ENCODE measurements around the gene CD6. TPM values are rescaled to one million over a fixed set of nuclear protein-coding genes. Genes with fewer than 3 reads are reported as not detected.
"Not testable (repeated sequence)": the region's sequence is repeated elsewhere in the genome, so short reads cannot be mapped to it uniquely, and the experiment has no call there.

CD6 gene
- polyA plus RNA-seq, 3 donors from 2014 or later = 17.3 to 47.3 (median 19.1) TPM

DNA sequence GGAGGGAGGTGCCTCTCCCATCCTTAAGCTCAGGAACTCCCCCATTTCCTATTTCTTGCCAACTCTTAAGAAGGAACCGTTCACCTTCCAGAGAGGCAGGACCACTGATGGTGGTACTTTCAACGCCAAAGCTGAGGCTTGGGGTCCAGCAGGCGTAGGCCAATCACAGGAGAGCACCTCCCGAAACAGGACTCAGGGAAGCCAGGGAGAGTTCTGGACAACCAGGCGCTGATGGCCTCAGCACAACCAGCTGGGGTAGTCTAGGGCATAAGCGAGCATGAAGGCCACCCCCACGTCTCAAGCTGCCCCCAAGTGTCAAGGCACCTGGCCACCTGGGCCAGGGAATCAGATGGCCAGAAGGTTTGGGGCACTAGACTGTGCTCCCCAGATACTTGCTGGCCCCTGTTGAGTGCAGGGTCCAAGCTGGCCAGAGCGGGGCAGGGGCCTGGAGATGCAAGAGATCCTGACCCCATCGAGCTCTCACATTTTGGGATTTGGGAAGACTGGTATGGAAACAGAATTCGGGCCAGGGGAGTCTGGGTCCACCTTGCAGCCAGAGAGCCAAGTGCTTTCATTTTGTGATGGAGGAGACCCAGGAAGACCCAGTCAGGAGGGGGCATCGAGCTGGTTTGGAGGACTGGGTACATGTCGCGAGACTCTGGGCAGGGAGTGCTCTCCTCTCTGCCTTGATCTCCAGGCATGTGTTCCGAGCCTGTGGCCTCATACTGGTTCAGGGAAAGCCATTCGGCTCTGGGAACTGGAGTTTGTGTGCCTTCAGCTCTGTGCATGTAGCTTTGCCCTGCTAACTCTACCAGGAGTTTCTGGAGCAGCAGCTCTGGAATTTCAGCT, 926 bp downstream of the CD6 start:
- peak overlapping the region; percentile 78 to 94 (median 82) for H3K27ac Mint-ChIP-seq
- H3K4me1 Mint-ChIP-seq = peaks cover 55 to 68% of the 10 kb centered on the region in 2 donors
- H3K27me3 Mint-ChIP-seq (ENCODE audit: low read depth in 3 of 3) = peaks cover 2 to 3% (median 2%) of the 10 kb centered on the region in 3 donors
- H3K9me3 Mint-ChIP-seq = no peaks in the 10 kb centered on the region
- peak overlapping the region; percentile 85 to 95 (median 87) for H3K4me3 Mint-ChIP-seq
- peaks cover 0 to 8% (median 0%) of the 10 kb centered on the region in 3 donors for H3K36me3 Mint-ChIP-seq
- DNase-seq = no peak

DNA sequence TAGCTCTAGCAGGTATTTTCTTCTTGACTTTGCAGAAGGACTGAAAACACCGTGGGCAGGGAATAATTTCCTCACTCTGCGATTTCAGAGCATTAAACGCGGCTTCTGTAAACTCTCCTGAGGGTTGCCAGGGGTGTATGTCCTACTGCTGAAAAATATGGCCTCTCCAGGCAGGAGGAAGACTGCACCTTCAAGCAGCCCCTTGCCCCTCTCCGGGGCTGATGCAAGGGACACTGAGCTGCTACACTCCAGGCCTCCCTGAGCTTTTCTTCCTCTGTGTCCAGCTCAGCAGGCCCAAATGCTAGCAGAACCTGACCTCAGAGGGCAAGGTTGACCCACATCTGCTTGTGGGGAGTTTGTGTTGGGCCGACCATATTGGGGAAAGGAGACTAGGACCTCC, 2.2 kb downstream of the CD6 start:
- Mint-ChIP-seq H3K27me3 (ENCODE audit: low read depth in 3 of 3) (peaks cover 0 to 3% (median 0%) of the 10 kb centered on the region in 3 donors), H3K36me3 (peaks cover 0 to 7% (median 0%) of the 10 kb centered on the region in 3 donors), H3K27ac (peak overlapping the region in 4 of 6 donors; percentile 21 to 78 (median 72)), H3K9me3 (no peaks in the 10 kb centered on the region), H3K4me1 (peaks cover 67 to 81% of the 10 kb centered on the region in 2 donors), H3K4me3 (peak overlapping the region; percentile 46 to 95 (median 85))
- DNase-seq = no peak

DNA sequence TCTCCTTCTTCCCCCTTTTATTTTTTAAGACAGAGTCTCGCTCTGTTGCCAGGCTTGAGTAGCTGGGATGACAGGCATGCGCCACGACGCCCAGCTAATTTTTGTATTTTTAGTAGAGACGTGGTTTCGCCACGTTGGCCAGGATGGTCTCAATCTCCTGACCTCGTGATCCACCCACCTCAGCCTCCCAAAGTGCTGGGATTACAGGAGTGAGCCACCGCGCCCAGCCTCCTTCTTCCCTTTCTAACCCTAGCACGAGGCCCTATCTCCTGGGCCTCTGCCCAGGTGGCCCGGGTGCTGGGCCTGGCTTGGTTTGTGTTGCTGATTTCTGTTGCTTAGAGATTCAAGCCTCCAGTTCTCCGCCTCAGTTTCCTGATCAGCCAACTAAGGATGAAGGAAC, 2.8 kb downstream of the CD6 start:
- not testable (repeated sequence) for DNase-seq; H3K9me3 Mint-ChIP-seq; H3K27me3 Mint-ChIP-seq (ENCODE audit: low read depth in 3 of 3); H3K36me3 Mint-ChIP-seq
- Mint-ChIP-seq H3K4me3 (peak overlapping the region in 4 of 5 donors; percentile 17 to 95 (median 63)), H3K4me1 (peaks cover 74 to 87% of the 10 kb centered on the region in 2 donors), H3K27ac (peak overlapping the region in 4 of 6 donors; percentile 10 to 83 (median 68))

DNA sequence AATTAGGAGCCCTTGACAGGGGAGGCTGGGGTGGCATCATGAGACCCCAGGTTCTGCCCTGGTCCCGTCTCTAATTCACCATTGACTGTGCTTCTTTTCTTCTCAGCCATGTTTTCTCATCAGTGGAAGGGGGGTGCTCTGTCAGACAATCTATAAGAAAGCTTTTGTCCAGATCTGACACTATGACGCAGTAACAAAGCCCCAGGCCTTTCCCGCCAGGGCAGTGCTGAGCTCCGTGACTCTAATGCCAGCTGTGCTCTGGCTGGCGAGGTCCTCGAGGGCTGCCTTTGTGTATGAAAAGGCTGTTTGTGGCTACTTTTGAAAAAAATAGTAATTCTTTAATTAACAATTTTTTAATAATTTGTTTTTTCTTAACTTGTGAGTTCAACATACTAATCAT, 3.2 kb downstream of the CD6 start:
- Mint-ChIP-seq H3K27ac (peak overlapping the region in 5 of 6 donors; percentile 10 to 83 (median 57)), H3K4me1 (peaks cover 78 to 91% of the 10 kb centered on the region in 2 donors), H3K9me3 (no peaks in the 10 kb centered on the region), H3K36me3 (peaks cover 0 to 7% (median 0%) of the 10 kb centered on the region in 3 donors), H3K4me3 (peak overlapping the region in 4 of 5 donors; percentile 17 to 95 (median 63)), H3K27me3 (ENCODE audit: low read depth in 3 of 3) (peaks cover 0 to under 1% (median 0%) of the 10 kb centered on the region in 3 donors)
- DNase-seq = no peak

DNA sequence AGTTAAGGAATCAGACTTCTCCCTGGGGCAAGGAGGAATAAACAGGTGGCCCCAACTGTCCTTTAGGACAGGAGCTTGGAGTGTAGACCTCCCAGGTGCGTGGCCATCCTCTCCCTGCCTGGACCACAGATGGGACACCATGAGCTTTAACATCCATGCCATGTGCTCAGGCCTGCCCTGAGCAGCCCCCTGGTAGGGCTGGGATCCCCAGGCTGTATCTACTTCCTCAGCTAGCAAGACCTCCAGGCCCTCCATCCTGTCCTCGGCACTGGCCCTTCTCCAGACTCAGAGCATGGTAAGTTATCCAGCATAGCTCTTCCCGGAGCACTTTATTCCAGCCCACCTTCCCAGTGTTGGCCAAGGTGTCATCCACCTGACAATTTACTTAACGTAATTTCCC, 5.7 kb downstream of the CD6 start:
- Mint-ChIP-seq H3K9me3 (no peaks in the 10 kb centered on the region), H3K27ac (peak overlapping the region in 5 of 6 donors; percentile 58 to 93 (median 92)), H3K27me3 (ENCODE audit: low read depth in 3 of 3) (no peaks in the 10 kb centered on the region), H3K4me1 (peaks cover 66 to 75% of the 10 kb centered on the region in 2 donors), H3K36me3 (peaks cover 0 to 7% (median 0%) of the 10 kb centered on the region in 3 donors), H3K4me3 (peak overlapping the region in 1 of 5 donors; percentile 20)
- DNase-seq = no peak

DNA sequence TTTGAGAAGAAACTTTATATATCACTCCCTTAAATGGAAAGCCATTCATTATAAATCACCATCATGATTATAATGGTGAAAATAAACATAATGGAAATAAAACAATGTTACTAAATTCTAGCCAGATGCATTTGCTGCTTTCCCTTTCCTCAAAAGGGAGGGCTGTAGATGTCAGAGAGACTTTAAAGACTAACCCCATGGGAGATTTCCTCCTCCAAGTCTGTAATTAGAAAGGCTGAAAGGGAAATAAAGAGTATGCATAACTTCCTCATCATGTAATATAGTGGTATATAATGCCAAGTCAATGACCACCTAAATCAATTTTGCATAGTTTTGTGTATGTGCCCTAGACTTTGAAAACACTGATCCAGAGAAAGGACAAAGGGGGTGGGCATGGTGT, 6.4 kb downstream of the CD6 start:
- Mint-ChIP-seq H3K4me3 (peak overlapping the region in 4 of 5 donors; percentile 65 to 89 (median 84)), H3K36me3 (peaks cover 0 to 7% (median 0%) of the 10 kb centered on the region in 3 donors), H3K9me3 (no peaks in the 10 kb centered on the region)

DNA sequence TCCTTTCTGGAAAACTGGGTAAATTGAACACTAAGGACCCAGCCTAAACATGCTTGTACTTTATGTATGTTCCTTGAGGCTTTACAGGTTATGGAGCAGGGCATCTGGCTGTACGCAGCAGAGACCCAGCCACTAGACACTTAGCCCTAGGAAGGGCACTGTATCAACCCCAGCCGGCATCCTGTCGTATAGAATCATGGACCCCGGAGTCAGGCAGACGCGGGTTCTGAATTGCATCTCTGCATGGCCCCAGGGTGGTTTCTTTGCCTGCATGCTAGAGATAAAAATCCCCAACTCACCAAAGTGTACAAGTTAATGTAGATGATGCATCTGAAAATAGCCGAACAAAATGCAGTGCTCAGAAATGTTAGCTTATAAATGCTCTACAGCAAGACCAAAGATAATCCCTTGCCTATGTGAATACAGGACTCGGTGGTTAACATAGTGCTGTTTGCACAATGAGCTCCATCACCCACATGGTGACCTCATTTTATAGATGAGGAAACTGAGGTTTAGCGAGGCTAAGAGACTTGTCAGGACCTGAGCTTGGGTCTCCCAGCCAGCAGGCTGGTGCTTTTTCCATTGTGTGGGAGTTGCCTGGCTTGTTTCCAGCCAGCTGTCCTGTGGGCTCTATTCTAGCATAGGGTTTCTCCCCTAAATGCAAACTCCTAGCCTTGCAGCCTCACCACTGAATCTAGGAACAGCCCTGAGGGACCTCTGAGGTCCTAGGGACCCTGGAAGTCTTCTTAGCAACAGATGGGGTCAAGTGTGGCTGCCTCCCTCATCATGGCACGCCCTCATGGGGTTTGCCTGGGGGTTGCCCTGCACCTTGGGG, 7.3 kb downstream of the CD6 start:
- Mint-ChIP-seq H3K36me3 (peaks cover 0 to 8% (median 0%) of the 10 kb centered on the region in 3 donors), H3K27me3 (ENCODE audit: low read depth in 3 of 3) (peaks cover 0 to 2% (median 0%) of the 10 kb centered on the region in 3 donors), H3K4me1 (peaks cover 53 to 64% of the 10 kb centered on the region in 2 donors), H3K27ac (peak overlapping the region; percentile 91 to 93 (median 92)), H3K4me3 (peak overlapping the region; percentile 75 to 89 (median 84)), H3K9me3 (no peaks in the 10 kb centered on the region)
- DNase-seq = peak; percentile 60 to 73 (median 66)

More for the DNA sequence above, 6.4 kb downstream of the CD6 start:
- H3K27ac Mint-ChIP-seq = peak overlapping the region; percentile 91 to 93 (median 92)
- no peaks in the 10 kb centered on the region for H3K27me3 Mint-ChIP-seq (ENCODE audit: low read depth in 3 of 3)
- DNase-seq = no peak
- peaks cover 60 to 69% of the 10 kb centered on the region in 2 donors for H3K4me1 Mint-ChIP-seq

DNA sequence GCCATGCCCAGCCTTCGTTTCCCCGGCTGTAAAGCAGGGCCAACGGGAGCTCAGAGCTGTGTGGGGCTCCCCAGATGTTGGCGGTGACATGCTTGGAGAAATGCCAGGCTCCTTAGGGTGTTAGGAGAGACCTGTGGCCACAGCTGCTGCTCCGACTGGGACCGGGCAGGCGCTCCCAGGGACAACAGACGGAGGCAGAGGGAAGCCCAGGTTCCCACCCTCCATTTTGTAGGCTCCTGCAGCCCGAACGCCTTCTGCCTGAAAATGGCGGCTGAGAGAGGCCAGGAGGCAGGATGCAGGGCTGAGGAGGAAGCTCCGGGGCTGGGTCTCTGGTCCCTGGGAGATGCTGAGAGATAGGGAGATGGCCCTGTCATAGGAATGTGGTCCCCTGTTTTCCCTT, 10.0 kb downstream of the CD6 start:
- Mint-ChIP-seq H3K27ac (no peak overlapping the region), H3K36me3 (peaks cover 0 to 8% (median 0%) of the 10 kb centered on the region in 3 donors), H3K4me3 (no peak overlapping the region), H3K4me1 (peaks cover 51 to 55% of the 10 kb centered on the region in 2 donors), H3K9me3 (no peaks in the 10 kb centered on the region), H3K27me3 (ENCODE audit: low read depth in 3 of 3) (peaks cover 0 to 2% (median 0%) of the 10 kb centered on the region in 3 donors)
- no peak for DNase-seq

DNA sequence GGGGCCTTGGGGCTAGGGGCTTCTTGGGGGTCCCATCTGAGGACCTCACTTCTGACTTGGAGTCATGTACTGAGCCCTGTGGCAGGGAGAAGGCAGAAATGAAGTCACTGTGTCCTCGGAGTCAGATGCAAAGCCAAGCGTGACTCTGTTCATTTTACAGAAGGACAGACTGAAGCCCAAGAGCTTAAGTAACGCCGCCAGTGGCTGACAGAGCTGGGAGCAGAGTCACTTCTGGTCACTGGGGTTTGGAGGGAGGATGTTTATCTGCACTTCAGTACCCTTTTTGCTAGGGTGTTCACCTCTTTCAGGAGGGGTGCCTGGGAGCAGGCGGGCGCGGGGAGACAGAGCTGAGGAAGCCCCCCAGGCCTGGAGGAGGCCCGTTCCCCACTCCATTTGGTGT, 10.7 kb downstream of the CD6 start:
- Mint-ChIP-seq H3K4me1 (peaks cover 48 to 49% of the 10 kb centered on the region in 2 donors), H3K27ac (no peak overlapping the region), H3K4me3 (no peak overlapping the region), H3K36me3 (peaks cover 0 to 5% (median 1%) of the 10 kb centered on the region in 3 donors), H3K27me3 (ENCODE audit: low read depth in 3 of 3) (peaks cover 0 to 2% (median 0%) of the 10 kb centered on the region in 3 donors), H3K9me3 (no peaks in the 10 kb centered on the region)
- no peak for DNase-seq

DNA sequence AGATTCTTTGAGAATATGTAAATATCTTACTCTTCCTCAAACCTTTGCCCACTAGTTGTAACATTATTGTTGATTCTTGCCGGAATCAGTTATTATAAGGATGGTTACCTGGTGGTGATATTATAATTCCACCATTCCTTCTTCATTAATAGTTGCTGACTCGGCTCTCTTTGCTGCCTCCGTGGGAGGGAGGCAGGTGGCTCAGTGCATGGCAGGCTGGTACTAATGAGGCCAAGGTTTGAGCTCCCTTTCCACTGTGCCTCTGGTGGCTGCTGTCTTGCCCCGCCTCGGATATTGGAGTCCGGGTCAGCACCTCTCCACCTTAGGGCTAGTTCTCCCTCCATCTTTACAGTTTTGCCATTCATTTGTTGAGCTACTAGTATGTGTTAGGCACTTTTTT, 12.7 kb downstream of the CD6 start:
- Mint-ChIP-seq H3K4me1 (peaks cover 30 to 32% of the 10 kb centered on the region in 2 donors), H3K36me3 (peaks cover 0 to 8% (median 4%) of the 10 kb centered on the region in 3 donors), H3K9me3 (no peaks in the 10 kb centered on the region), H3K27me3 (ENCODE audit: low read depth in 3 of 3) (peaks cover 0 to 2% (median 0%) of the 10 kb centered on the region in 3 donors), H3K27ac (peak overlapping the region in 3 of 6 donors; percentile 8 to 86 (median 42)), H3K4me3 (no peak overlapping the region)
- DNase-seq = no peak

DNA sequence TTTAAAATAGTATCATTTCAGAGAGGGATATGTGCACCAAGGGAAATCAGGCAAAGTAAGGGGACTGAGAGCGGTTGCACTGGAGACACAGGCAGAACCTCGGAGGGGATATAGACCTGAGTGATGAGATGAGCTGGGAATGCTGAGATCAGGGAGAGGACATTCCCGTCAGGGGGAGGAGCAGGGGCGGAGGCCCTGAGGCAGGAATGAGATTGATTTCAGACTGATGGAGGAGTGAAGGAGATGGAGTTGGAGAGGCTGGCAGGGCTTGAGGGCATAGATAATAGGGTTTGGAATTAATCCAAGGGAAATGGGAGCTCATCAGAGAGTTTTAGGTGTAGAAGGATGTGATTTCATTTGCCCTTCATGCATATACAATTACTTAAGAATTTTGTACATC, 13.2 kb downstream of the CD6 start:
- H3K36me3 Mint-ChIP-seq = peaks cover 0 to 8% (median 4%) of the 10 kb centered on the region in 3 donors
- no peak overlapping the region for H3K4me3 Mint-ChIP-seq
- H3K27ac Mint-ChIP-seq = peak overlapping the region; percentile 8 to 86 (median 36)
- H3K27me3 Mint-ChIP-seq (ENCODE audit: low read depth in 3 of 3) = peaks cover 0 to 2% (median 1%) of the 10 kb centered on the region in 3 donors
- H3K4me1 Mint-ChIP-seq = peaks cover 25 to 27% of the 10 kb centered on the region in 2 donors
- DNase-seq = no peak
- no peaks in the 10 kb centered on the region for H3K9me3 Mint-ChIP-seq

DNA sequence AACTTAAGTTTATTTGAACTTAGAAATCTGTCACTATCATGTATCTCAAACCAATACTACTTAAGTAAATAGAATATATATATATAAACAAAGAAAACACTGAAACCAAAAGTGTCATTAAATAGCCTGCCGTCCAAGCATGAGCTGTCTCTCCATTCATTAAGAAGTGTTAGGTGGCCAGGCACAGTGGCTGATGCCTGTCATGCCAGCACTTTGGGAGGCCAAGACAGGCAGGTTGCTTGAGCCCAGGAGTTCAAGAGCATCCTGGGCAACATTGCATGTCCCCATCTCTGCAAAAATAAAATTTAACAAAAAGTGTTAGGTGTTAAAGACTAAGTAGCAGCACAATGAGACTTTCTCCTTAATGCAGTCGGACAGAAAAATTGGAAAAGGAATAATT, 14.0 kb downstream of the CD6 start:
- H3K4me3 Mint-ChIP-seq = peak overlapping the region in 1 of 5 donors; percentile 66
- no peak for DNase-seq
- H3K27me3 Mint-ChIP-seq (ENCODE audit: low read depth in 3 of 3) = peaks cover 0 to 2% (median 1%) of the 10 kb centered on the region in 3 donors
- H3K36me3 Mint-ChIP-seq = peaks cover 0 to 10% (median 4%) of the 10 kb centered on the region in 3 donors
- H3K4me1 Mint-ChIP-seq = peaks cover 18% of the 10 kb centered on the region in 2 donors
- peak overlapping the region in 5 of 6 donors; percentile 70 to 88 (median 83) for H3K27ac Mint-ChIP-seq
- H3K9me3 Mint-ChIP-seq = no peaks in the 10 kb centered on the region

Data from immature natural killer cell (primary cell).